Measurements from ENCODE around the gene HACD3.
A peak's percentile ranks its signal among the peaks of the same experiment; 100 is the strongest.

Gene HACD3

DNA sequence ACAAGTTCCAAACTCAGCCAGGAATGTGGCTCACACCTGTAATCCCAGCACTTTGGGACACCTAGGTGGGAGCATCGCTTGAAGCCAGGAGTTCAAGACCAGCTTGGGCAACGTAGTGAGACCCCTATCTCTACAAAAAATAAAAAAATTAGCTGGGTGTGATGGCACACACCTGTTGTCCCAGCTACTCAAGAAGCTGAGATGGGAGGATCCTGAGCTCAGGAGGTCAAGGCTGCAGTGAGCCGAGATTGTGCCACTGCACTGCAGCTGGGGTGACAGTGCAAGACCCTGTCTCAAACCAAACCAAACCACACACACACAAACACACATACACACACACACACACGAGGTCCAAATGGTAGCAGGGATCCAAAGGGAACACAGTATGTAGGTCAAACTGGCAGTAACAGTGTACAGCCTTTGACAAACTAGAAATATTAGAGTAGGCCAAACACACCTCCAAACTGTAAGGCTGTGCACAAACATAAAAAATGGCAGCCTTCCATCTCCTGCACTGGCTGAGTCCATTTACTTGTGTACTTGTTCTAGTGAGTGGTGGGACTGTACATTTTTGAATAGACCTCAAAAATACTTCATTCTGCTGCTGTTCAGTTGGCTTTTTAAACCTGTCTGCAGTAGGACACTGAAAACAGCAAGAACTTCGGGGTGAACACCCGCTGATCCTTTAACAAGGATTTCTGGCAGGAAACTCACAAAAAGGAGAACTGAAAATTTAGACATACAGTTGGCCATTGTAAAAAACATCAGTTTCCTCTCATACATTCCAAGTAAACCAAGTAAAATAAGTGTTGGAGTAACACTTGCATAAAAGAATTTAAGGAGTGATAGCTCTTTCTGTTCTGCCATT is 47.1 kb downstream of the HACD3 start:
- no peaks in the 10 kb centered on the region for H3K27me3 ChIP-seq

GRCh38 chr15:65578904-65579728 is 48.9 kb downstream of the HACD3 start:
- H3K27me3 ChIP-seq, result no peaks in the 10 kb centered on the region
- H3K4me2 ChIP-seq, result peak overlapping the region in 7 of 11 experiments; percentile 10 to 40 (median 17); a peak in 10 of 22 replicates
- TF ChIP-seq Cebpa-rat (IDR thresholded peaks at IDR 0.05), result no peak
- peaks cover 0 to 9% (median 0%) of the 10 kb centered on the region in 11 experiments; a peak in 1 of 22 replicates for H4K20me1 ChIP-seq
- H3K4me3 ChIP-seq, result no peak overlapping the region
- no peak overlapping the region for H3K9ac ChIP-seq
- H3K9me3 ChIP-seq (replicated peaks in 1 of 11), result no peaks in the 10 kb centered on the region
- H3K4me1 ChIP-seq, result peaks cover 35 to 59% (median 48%) of the 10 kb centered on the region in 10 experiments
- H3K27ac ChIP-seq, result peak overlapping the region in 1 of 11 experiments; percentile 52; a peak in 1 of 22 replicates
- H3K36me3 ChIP-seq, result peaks cover 71 to 97% (median 88%) of the 10 kb centered on the region in 11 experiments

More for the DNA sequence above, 47.1 kb downstream of the HACD3 start:
- H3K4me2 ChIP-seq, result peak overlapping the region; percentile 23 to 66 (median 55)
- H3K36me3 ChIP-seq, result peaks cover 60 to 97% (median 84%) of the 10 kb centered on the region in 11 experiments
- peaks cover 28 to 61% (median 46%) of the 10 kb centered on the region in 10 experiments for H3K4me1 ChIP-seq
- H3K9me3 ChIP-seq (replicated peaks in 1 of 11), result no peaks in the 10 kb centered on the region
- H3K4me3 ChIP-seq, result no peak overlapping the region
- H3K9ac ChIP-seq, result no peak overlapping the region
- TF ChIP-seq Cebpa-rat (IDR thresholded peaks at IDR 0.05), result no peak
- H4K20me1 ChIP-seq, result peaks cover 0 to 9% (median 0%) of the 10 kb centered on the region in 11 experiments; a peak in 1 of 22 replicates
- H3K27ac ChIP-seq, result peak overlapping the region in 8 of 11 experiments; percentile 9 to 41 (median 16); a peak in 11 of 22 replicates

- Histone ChIP-seq H3K9ac (no peak overlapping the region), H3K9me3 (replicated peaks in 1 of 11) (no peaks in the 10 kb centered on the region), H3K36me3 (peaks cover 73 to 97% (median 91%) of the 10 kb centered on the region in 11 experiments), H3K4me1 (peaks cover 41 to 59% (median 49%) of the 10 kb centered on the region in 10 experiments), H3K4me2 (no peak overlapping the region), H4K20me1 (peaks cover 0 to 9% (median 0%) of the 10 kb centered on the region in 11 experiments; a peak in 1 of 22 replicates), H3K4me3 (no peak overlapping the region), H3K27me3 (no peaks in the 10 kb centered on the region), H3K27ac (no peak overlapping the region)
- no peak for TF ChIP-seq Cebpa-rat (IDR thresholded peaks at IDR 0.05)
These were observed 49.5 kb downstream of the HACD3 start for GRCh38 chr15:65579762-65580161.

GRCh38 chr15:65580287-65580686 is 50.0 kb downstream of the HACD3 start:
- H3K27me3 ChIP-seq, result no peaks in the 10 kb centered on the region
- H3K9ac ChIP-seq, result no peak overlapping the region
- no peaks in the 10 kb centered on the region for H3K9me3 ChIP-seq (replicated peaks in 1 of 11)
- H3K4me3 ChIP-seq, result no peak overlapping the region
- H4K20me1 ChIP-seq, result peaks cover 0 to 9% (median 0%) of the 10 kb centered on the region in 11 experiments; a peak in 1 of 22 replicates
- H3K36me3 ChIP-seq, result peaks cover 78 to 97% (median 92%) of the 10 kb centered on the region in 11 experiments
- TF ChIP-seq Cebpa-rat (IDR thresholded peaks at IDR 0.05), result no peak
- H3K4me2 ChIP-seq, result no peak overlapping the region
- no peak overlapping the region for H3K27ac ChIP-seq
- peaks cover 42 to 55% (median 47%) of the 10 kb centered on the region in 10 experiments for H3K4me1 ChIP-seq

DNA sequence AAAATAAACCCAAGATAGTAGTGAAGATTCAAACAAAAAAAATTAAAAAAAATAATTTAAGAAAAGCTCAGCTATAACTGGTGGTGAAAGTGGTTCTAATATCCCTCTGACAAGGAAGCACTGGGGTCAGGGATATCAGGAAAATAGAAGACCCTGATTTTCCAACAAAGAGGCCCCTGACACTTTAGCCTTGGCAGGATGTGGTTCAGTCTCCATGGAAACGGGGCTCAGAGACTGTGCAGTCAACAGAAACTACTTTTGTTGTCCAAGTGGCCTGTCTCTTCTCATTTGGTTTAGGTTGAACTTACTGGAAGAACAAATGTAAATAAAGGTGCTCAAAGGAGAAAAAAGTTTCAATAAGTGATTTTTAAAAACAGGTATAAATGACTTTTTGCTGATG is 53.4 kb downstream of the HACD3 start:
- peaks cover 87 to 100% (median 95%) of the 10 kb centered on the region in 11 experiments for H3K36me3 ChIP-seq
- no peaks in the 10 kb centered on the region for H3K9me3 ChIP-seq (replicated peaks in 1 of 11)
- peak overlapping the region in 7 of 11 experiments; percentile 8 to 39 (median 29); a peak in 7 of 22 replicates for H3K9ac ChIP-seq
- peak overlapping the region in 3 of 10 experiments; percentile 0 to 21 (median 13); a peak in 3 of 20 replicates for H3K4me3 ChIP-seq
- peaks cover 24 to 33% (median 28%) of the 10 kb centered on the region in 10 experiments for H3K4me1 ChIP-seq
- peak overlapping the region; percentile 57 to 87 (median 66); a peak in 21 of 22 replicates for H3K4me2 ChIP-seq
- peak overlapping the region in 10 of 11 experiments; percentile 27 to 73 (median 66); a peak in 18 of 22 replicates for H3K27ac ChIP-seq
- TF ChIP-seq Cebpa-rat (IDR thresholded peaks at IDR 0.05), result no peak
- no peaks in the 10 kb centered on the region for H4K20me1 ChIP-seq
- no peaks in the 10 kb centered on the region for H3K27me3 ChIP-seq

DNA sequence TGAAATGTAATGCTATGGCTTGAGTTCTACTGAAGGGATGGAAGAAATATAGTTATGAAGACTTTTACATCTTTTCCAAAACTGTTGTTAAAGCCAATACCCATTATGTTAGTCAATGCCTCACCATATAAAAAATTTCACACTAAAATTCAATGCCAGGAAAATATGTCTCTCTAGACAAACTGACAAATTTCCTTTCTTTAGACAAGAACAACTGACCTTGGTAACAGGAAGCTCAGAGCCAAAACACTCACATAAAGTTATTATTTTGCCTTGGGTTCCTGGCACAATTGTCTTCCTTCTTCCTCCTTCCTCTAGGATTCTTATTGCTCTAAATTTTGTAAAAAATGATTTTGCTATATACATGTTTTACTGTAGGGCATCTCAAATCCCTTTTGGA is 54.0 kb downstream of the HACD3 start:
- no peak for TF ChIP-seq Cebpa-rat (IDR thresholded peaks at IDR 0.05)
- peak overlapping the region; percentile 57 to 87 (median 66); a peak in 20 of 22 replicates for H3K4me2 ChIP-seq
- H4K20me1 ChIP-seq, result no peaks in the 10 kb centered on the region
- peak overlapping the region in 1 of 11 experiments; percentile 23; a peak in 1 of 22 replicates for H3K9ac ChIP-seq
- peaks cover 19 to 28% (median 23%) of the 10 kb centered on the region in 10 experiments for H3K4me1 ChIP-seq
- peak overlapping the region in 8 of 11 experiments; percentile 34 to 73 (median 69); a peak in 11 of 22 replicates for H3K27ac ChIP-seq
- H3K9me3 ChIP-seq (replicated peaks in 1 of 11), result no peaks in the 10 kb centered on the region
- no peaks in the 10 kb centered on the region for H3K27me3 ChIP-seq
- H3K4me3 ChIP-seq, result peak overlapping the region in 2 of 10 experiments; percentile 0 to 21; a peak in 1 of 20 replicates
- H3K36me3 ChIP-seq, result peaks cover 87 to 100% (median 95%) of the 10 kb centered on the region in 11 experiments

GRCh38 chr15:65587094-65587493 is 56.8 kb downstream of the HACD3 start:
- Histone ChIP-seq H3K4me2 (no peak overlapping the region), H3K4me1 (peaks cover 17 to 24% (median 20%) of the 10 kb centered on the region in 10 experiments), H3K9me3 (replicated peaks in 1 of 11) (no peaks in the 10 kb centered on the region), H3K4me3 (no peak overlapping the region), H3K27me3 (no peaks in the 10 kb centered on the region), H4K20me1 (0 out of 22 replicates have a peak, but pooled peaks cover 0 to 7% (median 0%) of the 10 kb centered on the region in 11 experiments), H3K27ac (no peak overlapping the region), H3K9ac (no peak overlapping the region), H3K36me3 (peaks cover 87 to 100% (median 95%) of the 10 kb centered on the region in 11 experiments)
- no peak for TF ChIP-seq Cebpa-rat (IDR thresholded peaks at IDR 0.05)

- Histone ChIP-seq H3K4me1 (peaks cover 0 to 10% (median 4%) of the 10 kb centered on the region in 10 experiments; a peak in 9 of 20 replicates), H3K36me3 (peaks cover 92 to 100% (median 96%) of the 10 kb centered on the region in 11 experiments), H4K20me1 (no peaks in the 10 kb centered on the region; a peak in 1 of 22 replicates), H3K27me3 (no peaks in the 10 kb centered on the region), H3K9ac (no peak overlapping the region), H3K4me2 (no peak overlapping the region), H3K27ac (no peak overlapping the region), H3K9me3 (replicated peaks in 1 of 11) (no peaks in the 10 kb centered on the region), H3K4me3 (no peak overlapping the region)
- no peak for TF ChIP-seq Cebpa-rat (IDR thresholded peaks at IDR 0.05)
These were observed 65.7 kb downstream of the HACD3 start for GRCh38 chr15:65595960-65596359.
